NCI-H128 (cell line): ENCODE measurements around the gene LSS.
"Not testable (repeated sequence)": the region's sequence is repeated elsewhere in the genome, so short reads cannot be mapped to it uniquely, and the experiment has no call there.

Source experiments
- DNase-seq: peaks from one replicate; lab custom pipeline; 2025; ENCODE audit not compliant: unreplicated experiment; lab: John Stamatoyannopoulos, UW

The LSS gene

GRCh38 chr21:46154955-46155513 lies 73.5 kb downstream of the LSS start:
- no peak for DNase-seq

GRCh38 chr21:46154155-46154954 lies 74.2 kb downstream of the LSS start:
- no peak for DNase-seq

- DNase-seq, result no peak
Measured at GRCh38 chr21:46153247-46154154, 75.1 kb downstream of the LSS start.

DNA sequence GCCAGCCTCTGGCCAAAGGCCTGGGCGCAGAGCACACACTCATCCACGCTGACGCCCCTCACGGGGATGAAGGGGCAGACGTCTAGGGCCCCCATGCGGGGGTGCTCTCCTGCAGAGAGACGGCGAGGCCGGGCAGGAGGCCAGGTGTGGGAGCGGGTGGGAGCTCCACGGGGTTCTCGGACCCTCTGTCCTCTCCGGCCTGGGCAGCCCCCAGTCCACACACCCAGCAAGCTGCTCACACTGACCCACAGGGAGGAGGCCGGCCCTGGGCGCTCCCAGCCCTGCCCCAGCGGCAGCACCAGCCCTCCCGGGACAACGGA lies 75.7 kb downstream of the LSS start:
- DNase-seq, result no peak

DNA sequence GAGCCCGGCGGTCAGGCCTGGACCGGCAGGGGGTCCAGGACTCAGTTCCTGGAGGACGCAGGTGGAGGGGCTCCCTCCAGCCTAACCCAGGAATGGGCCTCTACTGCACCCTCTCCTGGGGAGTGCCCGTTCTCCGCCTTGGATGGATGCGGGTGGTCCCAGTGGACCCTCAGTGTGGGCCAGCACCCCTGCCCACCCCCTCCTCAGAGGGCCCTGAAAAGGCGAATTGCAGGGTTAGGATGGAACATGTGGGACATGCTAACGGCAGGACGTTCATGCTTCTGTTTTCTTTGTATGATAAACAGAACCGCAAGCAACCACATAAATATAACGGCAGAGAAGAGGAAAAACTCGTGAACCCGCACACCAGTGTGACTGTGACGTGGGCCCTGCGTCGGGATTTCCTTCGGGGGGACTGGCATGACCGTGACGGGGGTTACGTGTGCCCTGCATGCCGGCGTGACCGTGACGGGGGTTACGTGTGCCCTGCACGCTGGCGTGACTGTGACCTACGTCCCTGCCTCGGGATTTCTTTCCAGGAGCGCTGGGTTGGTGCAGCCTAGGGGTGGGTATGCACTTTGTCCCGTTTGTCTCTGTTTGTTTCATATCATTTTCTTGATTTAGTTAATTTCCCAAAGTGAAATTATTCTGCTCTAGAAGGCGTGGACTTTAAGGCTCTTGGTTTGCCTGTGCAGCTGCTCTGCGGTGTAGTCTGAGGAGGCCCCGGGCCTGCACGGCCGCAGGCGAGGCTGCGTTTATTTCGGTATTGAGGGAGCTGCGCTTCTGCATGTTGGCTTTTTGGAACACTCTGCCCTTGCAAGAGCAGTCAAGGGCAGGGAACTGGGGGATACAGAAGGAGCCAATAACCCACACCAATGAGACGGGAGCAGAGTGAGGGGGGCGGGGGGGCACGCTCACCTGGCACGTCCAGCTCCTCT lies 76.3 kb downstream of the LSS start:
- no peak for DNase-seq

- DNase-seq, result no peak
Measured at GRCh38 chr21:46151261-46151988, 77.1 kb downstream of the LSS start.

- no peak for DNase-seq
Measured at GRCh38 chr21:46150491-46151121, 78.0 kb downstream of the LSS start.

DNA sequence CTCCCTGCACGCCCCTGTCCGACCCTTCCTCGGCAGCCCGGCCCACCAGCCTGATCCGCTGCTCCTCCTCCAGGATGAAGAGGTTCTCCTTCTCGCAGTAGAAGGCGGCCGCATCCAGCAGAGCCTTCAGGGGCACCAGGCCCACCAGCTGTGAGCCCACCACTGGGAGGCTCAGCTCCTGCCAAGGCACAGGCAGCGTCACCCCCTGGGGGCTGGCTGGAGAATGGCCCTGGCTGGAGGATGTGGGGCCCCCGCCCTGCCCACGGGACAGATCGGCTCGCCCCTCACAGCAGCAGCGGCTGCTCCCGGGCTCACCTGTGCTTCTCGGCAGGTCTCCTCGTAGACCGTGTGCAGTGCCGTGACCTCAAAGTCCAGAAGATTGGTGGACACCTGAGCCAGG lies 78.5 kb downstream of the LSS start:
- DNase-seq, result no peak

DNA sequence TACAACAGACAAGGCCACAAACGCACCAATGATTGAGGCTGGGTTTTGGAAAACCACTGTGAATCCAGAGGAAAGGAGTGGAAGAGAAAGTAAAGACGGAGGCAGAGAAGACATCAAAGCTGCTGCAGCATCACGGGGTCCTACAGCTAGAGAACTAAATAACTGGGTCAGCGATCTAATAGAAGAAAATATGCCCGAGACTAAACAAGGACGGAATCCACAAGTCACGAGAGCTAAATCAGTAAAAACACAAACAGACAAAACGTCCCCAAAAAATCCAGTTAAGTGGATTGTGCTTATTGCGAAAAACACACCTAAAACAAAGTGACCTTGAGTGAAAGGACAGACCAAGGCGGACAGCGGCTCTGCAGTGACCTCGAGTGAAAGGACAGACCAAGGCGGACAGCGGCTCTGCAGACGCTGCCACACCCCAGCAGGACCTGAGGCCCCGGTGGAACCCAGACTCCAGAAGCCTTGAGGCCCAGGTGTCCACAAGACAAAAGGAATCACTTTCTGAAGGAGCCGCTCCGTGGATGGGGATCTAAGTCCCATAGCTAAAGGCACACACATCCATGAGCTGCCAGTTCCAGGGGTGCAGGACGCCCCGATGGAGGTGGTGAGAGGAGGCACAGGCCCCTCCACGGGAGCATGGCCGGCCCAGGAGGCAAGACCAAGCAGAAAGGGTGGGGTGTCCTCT lies 79.2 kb downstream of the LSS start:
- DNase-seq, result no peak

DNA sequence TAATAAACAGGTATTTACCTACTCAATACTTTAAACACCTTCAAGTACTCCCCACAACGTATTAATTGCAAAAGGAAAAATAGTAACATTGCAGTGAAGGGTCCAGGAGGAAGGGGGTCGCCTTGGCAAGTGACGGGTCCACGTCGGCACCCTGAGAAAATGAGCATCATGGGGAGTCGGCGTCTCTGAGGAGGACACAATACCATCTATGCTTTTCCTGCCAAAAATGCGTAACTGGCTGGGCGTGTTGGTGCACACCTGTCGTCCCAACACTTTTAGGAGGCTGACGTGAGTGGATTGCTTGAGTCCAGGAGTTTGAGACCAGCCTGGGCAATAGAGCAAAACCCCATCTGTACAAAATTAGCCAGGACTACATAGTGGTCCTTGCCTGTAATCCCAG lies 80.5 kb downstream of the LSS start:
- DNase-seq, result no peak

GRCh38 chr21:46147429-46147828 lies 81.1 kb downstream of the LSS start:
- not testable (repeated sequence) for DNase-seq

GRCh38 chr21:46146856-46147255 lies 81.7 kb downstream of the LSS start:
- DNase-seq, result no peak

- no peak for DNase-seq
Measured at GRCh38 chr21:46145840-46146691, 82.5 kb downstream of the LSS start.

DNA sequence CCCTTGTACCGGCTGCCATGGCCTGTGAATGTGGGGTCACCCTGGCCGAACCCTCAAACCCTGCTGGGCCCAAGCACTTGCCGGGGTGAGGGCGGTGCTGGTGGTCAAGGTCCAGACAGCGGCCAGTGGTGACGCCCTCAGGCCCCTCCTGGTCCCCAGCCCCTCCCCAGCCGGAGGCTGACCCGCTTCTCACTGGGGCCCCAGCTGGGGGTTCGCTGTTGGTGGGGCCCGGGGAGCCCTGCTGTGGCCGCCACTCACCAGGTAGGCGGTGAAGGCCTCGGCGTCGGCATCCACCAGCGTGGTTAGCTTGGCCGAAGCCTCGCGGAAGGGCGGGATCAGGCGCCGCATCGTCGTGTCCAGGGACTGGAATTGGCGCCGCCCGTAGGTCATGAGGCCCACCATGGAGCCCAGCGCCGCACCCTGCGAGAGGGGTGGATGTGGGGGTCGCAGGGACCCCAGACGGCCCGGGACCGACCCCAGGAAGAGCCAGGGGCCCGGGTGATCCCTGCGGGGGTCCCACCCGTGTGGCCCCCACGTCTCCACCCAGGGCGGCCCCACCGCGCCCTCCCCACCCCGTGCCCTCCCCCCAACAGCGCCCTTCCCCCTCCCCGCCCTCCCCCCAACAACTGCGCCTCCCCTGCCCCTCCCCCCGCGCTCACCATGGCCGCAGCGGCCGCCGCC lies 83.3 kb downstream of the LSS start:
- no peak for DNase-seq

GRCh38 chr21:46144464-46145070 lies 84.0 kb downstream of the LSS start:
- no peak for DNase-seq

DNA sequence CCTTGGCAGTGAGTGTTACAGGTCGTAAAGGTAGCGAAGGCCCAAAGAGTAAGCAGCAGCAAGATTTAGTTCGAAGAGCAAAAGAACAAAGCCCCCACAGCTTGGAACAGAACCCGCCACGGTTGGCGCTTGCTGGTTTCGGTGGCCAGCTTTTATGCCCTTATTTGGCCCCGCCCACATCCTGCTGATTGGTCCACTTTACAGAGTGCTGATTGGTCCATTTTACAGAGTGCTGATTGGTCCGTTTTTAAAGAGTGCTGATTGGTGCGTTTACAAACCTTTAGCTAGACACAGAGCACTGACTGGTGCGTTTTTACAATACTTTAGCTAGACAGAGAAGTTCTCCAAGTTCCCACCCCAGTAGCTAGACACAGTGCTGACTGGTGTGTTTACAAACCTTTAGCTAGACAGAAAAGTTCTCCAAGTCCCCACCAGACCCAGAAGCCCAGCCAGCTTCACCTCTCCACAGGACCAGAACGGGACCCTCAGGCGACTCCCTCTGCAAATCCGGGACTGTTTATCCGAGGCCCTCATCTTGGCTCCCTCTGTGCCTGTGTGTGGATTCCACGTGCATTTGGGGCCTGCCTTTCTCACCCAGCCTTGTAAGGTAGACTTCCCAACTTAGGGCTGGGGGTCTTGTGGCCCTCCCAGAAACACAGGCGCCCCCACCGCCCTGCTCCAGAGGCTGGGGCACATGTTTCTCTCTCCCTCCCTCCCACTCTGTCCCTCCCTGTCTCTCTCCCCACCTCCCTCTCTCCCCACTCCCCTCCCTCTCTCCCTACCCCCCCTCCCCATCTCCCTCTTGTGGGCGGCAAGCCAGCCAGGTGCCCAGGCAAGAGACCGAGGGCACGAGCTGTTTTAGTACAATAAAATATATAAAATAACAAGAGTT lies 85.7 kb downstream of the LSS start:
- DNase-seq, result no peak
